Liver (tissue), 9 donors: Measurements from ENCODE around the gene DBI. TPM values are rescaled to one million over a fixed set of nuclear protein-coding genes. Genes with fewer than 3 reads are reported as not detected.

Experiments
- DNase-seq: peaks from one replicate; pipeline ENCODE4 v3.0.0-alpha.2; 2017; ENCODE audit warnings: low spot score
- H3K27ac ChIP-seq, 2 donors: one replicate each; pipeline ENCODE4 v1.7.0; 2013; ENCODE audit warnings: inconsistent platforms in 2 of 2, low read length in 2 of 2, control low read depth in 1 of 2, low read depth in 1 of 2, mild to moderate bottlenecking in 1 of 2
- H3K27me3 ChIP-seq, 4 donors: one replicate each; pipeline versions ENCODE4 v1.6.1 to v1.7.0; 2013; ENCODE audit warnings: low read length in 3 of 4, inconsistent platforms in 1 of 4, mild to moderate bottlenecking in 1 of 4, moderate library complexity in 1 of 4; ENCODE audit not compliant: control insufficient read depth in 4 of 4, insufficient read depth in 4 of 4
- H3K36me3 ChIP-seq, 4 donors: one replicate each; pipeline versions ENCODE4 v1.6.1 to v1.7.0; 2013; ENCODE audit warnings: low read length in 3 of 4, mild to moderate bottlenecking in 3 of 4, low read depth in 1 of 4, moderate library complexity in 1 of 4; ENCODE audit not compliant: control insufficient read depth in 4 of 4, insufficient read depth in 3 of 4
- H3K4me1 ChIP-seq, 4 donors: one replicate each; pipeline versions ENCODE4 v1.6.1 to v1.7.0; 2013; ENCODE audit warnings: low read length in 3 of 4, mild to moderate bottlenecking in 3 of 4, moderate library complexity in 1 of 4; ENCODE audit not compliant: control insufficient read depth in 4 of 4, insufficient read depth in 4 of 4
- H3K4me3 ChIP-seq, 3 donors: one replicate each; pipeline versions ENCODE4 v1.6.1 to v1.7.0; 2013; ENCODE audit warnings: low read length in 3 of 3, control low read depth in 1 of 3, low read depth in 1 of 3, mild to moderate bottlenecking in 1 of 3
- H3K9ac ChIP-seq, 2 donors: one replicate each; pipeline ENCODE4 v1.7.0; 2013; ENCODE audit warnings: low read length in 2 of 2, mild to moderate bottlenecking in 2 of 2, moderate library complexity in 2 of 2, control low read depth in 1 of 2, low read depth in 1 of 2
- H3K9me3 ChIP-seq, 4 donors: one replicate each; pipeline versions ENCODE4 v1.6.1 to v1.7.0; 2013; ENCODE audit warnings: low read length in 3 of 4; ENCODE audit not compliant: control insufficient read depth in 4 of 4
- EGR1 ChIP-seq, 2 donors: IDR thresholded peaks; 2 replicates each; pipeline ENCODE4 v1.6.1; 2016 to 2018; ENCODE audit warnings: antibody characterized with exemption in 2 of 2, low read depth in 2 of 2
- FOXA1 ChIP-seq: IDR thresholded peaks from 2 replicates; pipeline ENCODE4 v1.6.1; 2016; ENCODE audit warnings: antibody characterized with exemption
- FOXA2 ChIP-seq: IDR thresholded peaks from 2 replicates; pipeline ENCODE4 v1.6.1; 2016; ENCODE audit warnings: antibody characterized with exemption
- GABPA ChIP-seq, 2 donors: IDR thresholded peaks in 1 of 2; conservative IDR thresholded peaks in 1 of 2; 2 replicates each; pipeline ENCODE4 v1.6.1; 2016; ENCODE audit warnings: antibody characterized with exemption in 2 of 2, mild to moderate bottlenecking in 1 of 2, moderate library complexity in 1 of 2
- HNF4A ChIP-seq, 2 donors: conservative IDR thresholded peaks; 2 replicates each; pipeline ENCODE4 v1.6.1; 2016; ENCODE audit warnings: antibody characterized with exemption in 2 of 2, mild to moderate bottlenecking in 2 of 2
- HNF4G ChIP-seq: IDR thresholded peaks from 2 replicates; pipeline ENCODE4 v1.6.1; 2016; ENCODE audit warnings: antibody characterized with exemption
- JUND ChIP-seq, 2 donors: IDR thresholded peaks; 2 replicates each; pipeline ENCODE4 v1.6.1; 2016; ENCODE audit warnings: antibody characterized with exemption in 2 of 2
- MAX ChIP-seq: IDR thresholded peaks from 2 replicates; pipeline ENCODE4 v1.6.1; 2016; ENCODE audit warnings: antibody characterized with exemption
- NR2F2 ChIP-seq: IDR thresholded peaks from 2 replicates; pipeline ENCODE4 v1.6.1; 2016; ENCODE audit warnings: antibody characterized with exemption
- RAD21 ChIP-seq, 2 donors: IDR thresholded peaks; 2 replicates each; pipeline ENCODE4 v1.6.1; 2016; ENCODE audit warnings: antibody characterized with exemption in 2 of 2, mild to moderate bottlenecking in 2 of 2
- REST ChIP-seq: IDR thresholded peaks from 2 replicates; pipeline ENCODE4 v1.6.1; 2016; ENCODE audit warnings: antibody characterized with exemption, mild to moderate bottlenecking
- RXRA ChIP-seq, 2 donors: IDR thresholded peaks; 2 replicates each; pipeline ENCODE4 v1.6.1; 2017 to 2018; ENCODE audit warnings: antibody characterized with exemption in 2 of 2, mild to moderate bottlenecking in 1 of 2
- TAF1 ChIP-seq: conservative IDR thresholded peaks from 2 replicates; pipeline ENCODE4 v1.6.1; 2016; ENCODE audit warnings: antibody characterized with exemption, mild to moderate bottlenecking
- YY1 ChIP-seq: IDR thresholded peaks from 2 replicates; pipeline ENCODE4 v1.6.1; 2016; ENCODE audit warnings: antibody characterized with exemption, mild to moderate bottlenecking
- WGBS: extraction: QIAGEN DNeasy Blood & Tissue Kit; methylation state at CpG from one replicate; pipeline ENCODE4 v1.1.7; 2013; 5-methylcytosine and 5-hydroxymethylcytosine counted together
- polyA plus RNA-seq, 2 donors: library from polyadenylated mRNA; stranded (reverse) in 1 of 2; unstranded in 1 of 2; fragments of 200-250 nt in 1 of 2; fragments of >200 nt in 1 of 2; fragmentation: Nextera tagmentation in 1 of 2; extraction: Ambion mirVana in 1 of 2; gene quantifications; one replicate each; pipeline versions ENCODE4 v1.2.1 to v1.2.3, GENCODE V29; 2013 to 2015
- total RNA-seq, 2 donors: library from RNA; depleted of rRNA; stranded (reverse); fragments of >200 nt; gene quantifications; one replicate each; pipeline ENCODE4 v1.2.3, GENCODE V29; 2014
- TF ChIP-seq, protein P1 (sequence below): fragments of 150-350 bp; IDR thresholded peaks from 2 replicates; pipeline ENCODE4 v1.5.1; 2017; ENCODE audit warnings: improper control_type of control experiment, low read depth, low read length; ENCODE audit not compliant: missing input control
- TF ChIP-seq, protein P2 (sequence below): IDR thresholded peaks from 2 replicates; pipeline ENCODE4 v1.6.1; 2016; ENCODE audit warnings: antibody characterized with exemption
- TF ChIP-seq, protein P3 (sequence below): IDR thresholded peaks from 2 replicates; pipeline ENCODE4 v1.6.1; 2016; ENCODE audit warnings: antibody characterized with exemption
- donor health status: healthy.
- donor health status: healthy.
- donor health status: healthy.
- donor health status: healthy.
- donor health status: healthy.

The DBI gene
- total and polyA plus RNA-seq, 4 donors = 134 to 900 (median 356) TPM

GRCh38 chr2:119384971-119385370, 18.2 kb downstream of the DBI start:
- DNase-seq = no peak
- H3K4me3 ChIP-seq = no peak overlapping the region
- H3K9me3 ChIP-seq = no peaks in the 10 kb centered on the region
- WGBS = 88% methylated on average over 4 of the region's 4 CpGs
- H3K9ac ChIP-seq = no peak overlapping the region
- no peak overlapping the region for H3K27ac ChIP-seq
- no peaks in the 10 kb centered on the region for H3K36me3 ChIP-seq
- no peaks in the 10 kb centered on the region for H3K27me3 ChIP-seq
- TF ChIP-seq JUND (IDR thresholded peaks at IDR 0.05) (no peak), EGR1 (IDR thresholded peaks at IDR 0.05; ENCODE audit: low read depth in 2 of 2) (no peak), FOXA1 (no peak), NR2F2 (no peak), YY1 (no peak), FOXA2 (no peak), RXRA (IDR thresholded peaks at IDR 0.05) (no peak), RAD21 (IDR thresholded peaks at IDR 0.05) (no peak)
- TF ChIP-seq, protein P1, sequence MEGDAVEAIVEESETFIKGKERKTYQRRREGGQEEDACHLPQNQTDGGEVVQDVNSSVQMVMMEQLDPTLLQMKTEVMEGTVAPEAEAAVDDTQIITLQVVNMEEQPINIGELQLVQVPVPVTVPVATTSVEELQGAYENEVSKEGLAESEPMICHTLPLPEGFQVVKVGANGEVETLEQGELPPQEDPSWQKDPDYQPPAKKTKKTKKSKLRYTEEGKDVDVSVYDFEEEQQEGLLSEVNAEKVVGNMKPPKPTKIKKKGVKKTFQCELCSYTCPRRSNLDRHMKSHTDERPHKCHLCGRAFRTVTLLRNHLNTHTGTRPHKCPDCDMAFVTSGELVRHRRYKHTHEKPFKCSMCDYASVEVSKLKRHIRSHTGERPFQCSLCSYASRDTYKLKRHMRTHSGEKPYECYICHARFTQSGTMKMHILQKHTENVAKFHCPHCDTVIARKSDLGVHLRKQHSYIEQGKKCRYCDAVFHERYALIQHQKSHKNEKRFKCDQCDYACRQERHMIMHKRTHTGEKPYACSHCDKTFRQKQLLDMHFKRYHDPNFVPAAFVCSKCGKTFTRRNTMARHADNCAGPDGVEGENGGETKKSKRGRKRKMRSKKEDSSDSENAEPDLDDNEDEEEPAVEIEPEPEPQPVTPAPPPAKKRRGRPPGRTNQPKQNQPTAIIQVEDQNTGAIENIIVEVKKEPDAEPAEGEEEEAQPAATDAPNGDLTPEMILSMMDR = no peak
- TF ChIP-seq, protein P2, sequence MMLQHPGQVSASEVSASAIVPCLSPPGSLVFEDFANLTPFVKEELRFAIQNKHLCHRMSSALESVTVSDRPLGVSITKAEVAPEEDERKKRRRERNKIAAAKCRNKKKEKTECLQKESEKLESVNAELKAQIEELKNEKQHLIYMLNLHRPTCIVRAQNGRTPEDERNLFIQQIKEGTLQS = no peak
- TF ChIP-seq, protein P3, sequence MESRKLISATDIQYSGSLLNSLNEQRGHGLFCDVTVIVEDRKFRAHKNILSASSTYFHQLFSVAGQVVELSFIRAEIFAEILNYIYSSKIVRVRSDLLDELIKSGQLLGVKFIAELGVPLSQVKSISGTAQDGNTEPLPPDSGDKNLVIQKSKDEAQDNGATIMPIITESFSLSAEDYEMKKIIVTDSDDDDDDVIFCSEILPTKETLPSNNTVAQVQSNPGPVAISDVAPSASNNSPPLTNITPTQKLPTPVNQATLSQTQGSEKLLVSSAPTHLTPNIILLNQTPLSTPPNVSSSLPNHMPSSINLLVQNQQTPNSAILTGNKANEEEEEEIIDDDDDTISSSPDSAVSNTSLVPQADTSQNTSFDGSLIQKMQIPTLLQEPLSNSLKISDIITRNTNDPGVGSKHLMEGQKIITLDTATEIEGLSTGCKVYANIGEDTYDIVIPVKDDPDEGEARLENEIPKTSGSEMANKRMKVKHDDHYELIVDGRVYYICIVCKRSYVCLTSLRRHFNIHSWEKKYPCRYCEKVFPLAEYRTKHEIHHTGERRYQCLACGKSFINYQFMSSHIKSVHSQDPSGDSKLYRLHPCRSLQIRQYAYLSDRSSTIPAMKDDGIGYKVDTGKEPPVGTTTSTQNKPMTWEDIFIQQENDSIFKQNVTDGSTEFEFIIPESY = no peak
- peaks cover 0 to 17% (median 10%) of the 10 kb centered on the region in 4 donors for H3K4me1 ChIP-seq

DNA sequence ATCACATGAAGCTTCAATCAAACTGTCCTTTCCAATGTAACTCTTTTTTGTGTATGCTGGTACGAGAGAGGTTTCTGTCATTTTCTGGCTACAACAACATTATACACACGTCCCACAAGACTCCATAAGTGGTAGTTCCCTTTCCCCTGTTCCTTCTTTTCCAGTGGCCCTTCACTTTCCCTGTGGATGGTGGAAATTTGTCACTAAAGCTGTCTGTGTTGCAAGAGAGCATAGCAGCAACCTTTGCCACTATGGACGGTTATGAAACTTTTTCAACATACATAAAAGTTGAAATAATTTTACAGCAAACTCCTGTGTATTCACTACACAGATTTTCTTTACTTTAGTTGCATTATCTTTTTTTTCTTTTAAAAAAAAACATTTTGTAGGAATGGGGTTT, 18.7 kb downstream of the DBI start:
- Histone ChIP-seq H3K36me3 (no peaks in the 10 kb centered on the region), H3K27ac (no peak overlapping the region), H3K4me1 (peaks cover 0 to 17% (median 11%) of the 10 kb centered on the region in 4 donors), H3K9me3 (no peaks in the 10 kb centered on the region), H3K9ac (no peak overlapping the region), H3K4me3 (no peak overlapping the region), H3K27me3 (no peaks in the 10 kb centered on the region)
- WGBS = 77% methylated on average over 3 of the region's 3 CpGs
- TF ChIP-seq HNF4A (conservative IDR thresholded peaks at IDR 0.05) = peak in 1 of 2 donors; percentile 25
- no peak for TF ChIP-seq RAD21 (IDR thresholded peaks at IDR 0.05)
- DNase-seq = no peak

GRCh38 chr2:119387381-119388129, 20.8 kb downstream of the DBI start:
- Histone ChIP-seq H3K27me3 (no peaks in the 10 kb centered on the region), H3K27ac (peak overlapping the region; percentile 0 to 40), H3K4me3 (no peak overlapping the region), H3K9ac (no peak overlapping the region), H3K9me3 (no peaks in the 10 kb centered on the region), H3K4me1 (peaks cover 0 to 17% (median 11%) of the 10 kb centered on the region in 4 donors), H3K36me3 (no peaks in the 10 kb centered on the region)
- DNase-seq = peak; percentile 30
- WGBS = 49% methylated on average over 9 of the region's 9 CpGs
- peak; percentile 35 to 56 for TF ChIP-seq RAD21 (IDR thresholded peaks at IDR 0.05)
- peak in 1 of 2 donors; percentile 34 for TF ChIP-seq EGR1 (IDR thresholded peaks at IDR 0.05; ENCODE audit: low read depth in 2 of 2)
- TF ChIP-seq JUND (IDR thresholded peaks at IDR 0.05) = peak; percentile 28 to 45
- TF ChIP-seq TAF1 = no peak
- no peak for TF ChIP-seq FOXA2
- TF ChIP-seq YY1 = peak; percentile 86
- TF ChIP-seq GABPA (IDR thresholded peaks at IDR 0.05 in 1 of 2, conservative IDR thresholded peaks at IDR 0.05 in 1 of 2) = no peak
- peak; percentile 14 for TF ChIP-seq REST
- peak; percentile 10 for TF ChIP-seq HNF4G
- TF ChIP-seq, protein P3 = no peak
- peak; percentile 39 to 71 for TF ChIP-seq HNF4A (conservative IDR thresholded peaks at IDR 0.05)
- peak; percentile 58 for TF ChIP-seq MAX
- no peak for TF ChIP-seq FOXA1
